PC-3 (cell line): ENCODE data around the gene IL17D. TPM values are rescaled to one million over a fixed set of nuclear protein-coding genes. Genes with fewer than 3 reads are reported as not detected.
A peak's percentile ranks its signal among the peaks of the same experiment; 100 is the strongest.

Experiments
- ATAC-seq: fragments of 200-7000 bp; cut with Tn5 transposase; 2 replicates; pipeline ENCODE4 v1.9.1; 2020; ENCODE audit warnings: mild to moderate bottlenecking, moderate library complexity
- BruUV-seq: library from RNA; stranded (reverse); fragments of 400-500 nt; replicated peaks from 2 replicates; lab custom pipeline; 2021; lab: Mats Ljungman, UMichigan
- CTCF ChIA-PET: fragments of 300-600 bp; sonication (Branson Sonifier 250); formaldehyde crosslinking; loops from one replicate; lab custom pipeline; 2022; ENCODE audit warnings: antibody characterized with exemption; lab: Charles Lee
- POLR2A ChIA-PET: fragments of 300-600 bp; sonication (Branson Sonifier 250); formaldehyde crosslinking; loops from one replicate; lab custom pipeline; 2022; ENCODE audit warnings: antibody characterized with exemption; ENCODE audit not compliant: unreplicated experiment; lab: Charles Lee
- DNase-seq: peaks from one replicate; pipeline ENCODE4 v3.0.0-alpha.2; 2015
- H2AFZ ChIP-seq: fragments of 300-600 bp; sonication (generic); 2 replicates; pipeline ENCODE4 v1.6.0; 2016; ENCODE audit warnings: antibody characterized with exemption, low read length
- H3F3A ChIP-seq: fragments of 300-600 bp; sonication (generic); one replicate; pipeline ENCODE4 v1.6.0; 2017; ENCODE audit warnings: antibody characterized with exemption, low read length, control low read depth, mild to moderate bottlenecking; ENCODE audit not compliant: unreplicated experiment
- H3K27ac ChIP-seq: fragments of 300-600 bp; sonication (generic); 2 replicates; pipeline ENCODE4 v1.5.1; 2016; ENCODE audit warnings: mild to moderate bottlenecking, low read length
- H3K27me3 ChIP-seq: fragments of 300-600 bp; sonication (generic); 2 replicates; pipeline ENCODE4 v1.6.1; 2016; ENCODE audit warnings: low read length, mixed read lengths
- H3K36me3 ChIP-seq: fragments of 300-600 bp; sonication (generic); 2 replicates; pipeline ENCODE4 v1.6.1; 2016; ENCODE audit warnings: low read depth, mixed run types, low read length, mixed read lengths
- H3K4me1 ChIP-seq: fragments of 300-600 bp; sonication (generic); 2 replicates; pipeline ENCODE4 v1.5.1; 2016; ENCODE audit warnings: low read length; ENCODE audit not compliant: insufficient read depth
- H3K4me2 ChIP-seq: fragments of 300-600 bp; sonication (generic); 2 replicates; pipeline ENCODE4 v1.6.0; 2016; ENCODE audit warnings: low read length
- H3K4me3 ChIP-seq: fragments of 300-600 bp; sonication (generic); 2 replicates; pipeline ENCODE4 v1.5.1; 2016; ENCODE audit warnings: mild to moderate bottlenecking, low read length, mixed read lengths
- H3K79me2 ChIP-seq: fragments of 300-600 bp; sonication (generic); 2 replicates; pipeline ENCODE4 v1.6.1; 2017; ENCODE audit warnings: low read length, mixed read lengths
- H3K9ac ChIP-seq: fragments of 300-600 bp; sonication (generic); 2 replicates; pipeline ENCODE4 v1.6.0; 2016; ENCODE audit warnings: mild to moderate bottlenecking, low read length
- H3K9me2 ChIP-seq: fragments of 300-600 bp; sonication (generic); replicated peaks from 2 replicates; pipeline ENCODE4 v1.6.1; 2016; ENCODE audit warnings: mixed run types, low read length, mixed read lengths
- H3K9me3 ChIP-seq: fragments of 300-600 bp; sonication (generic); 2 replicates; pipeline ENCODE4 v1.6.1; 2016; ENCODE audit warnings: low read length, mixed read lengths
- H4K20me1 ChIP-seq: fragments of 300-600 bp; sonication (generic); 2 replicates; pipeline ENCODE4 v1.6.1; 2016; ENCODE audit warnings: low read length, mixed read lengths
- EZH2 ChIP-seq: fragments of 300-600 bp; sonication (generic); IDR thresholded peaks from one replicate; pipeline ENCODE4 v1.6.1; 2017; ENCODE audit warnings: antibody characterized with exemption, mild to moderate bottlenecking, low read length; ENCODE audit not compliant: unreplicated experiment
- EZH2phosphoT487 ChIP-seq: fragments of 300-600 bp; sonication (generic); IDR thresholded peaks from 2 replicates; pipeline ENCODE4 v1.6.1; 2018; ENCODE audit warnings: mild to moderate bottlenecking, antibody characterized with exemption, low read length, borderline replicate concordance
- intact Hi-C: fragments of 100-400 bp; cut with micrococcal nuclease; formaldehyde crosslinking; loops from 2 replicates; pipeline ENCODE4 v1.9.0; 2023
- total RNA-seq: library from RNA; depleted of rRNA; stranded (reverse); fragments of >200 nt; gene quantifications from 2 replicates; pipeline ENCODE4 v1.2.3, GENCODE V29; 2014
- TF ChIP-seq, protein P1 (sequence below): fragments of 300-600 bp; sonication (generic); conservative IDR thresholded peaks from 2 replicates; pipeline ENCODE4 v1.5.1; 2017; ENCODE audit warnings: antibody characterized with exemption, low read depth, mild to moderate bottlenecking, low read length

IL17D gene
- total RNA-seq, 1 experiment from 2014 or later, result 1.1 TPM

DNA sequence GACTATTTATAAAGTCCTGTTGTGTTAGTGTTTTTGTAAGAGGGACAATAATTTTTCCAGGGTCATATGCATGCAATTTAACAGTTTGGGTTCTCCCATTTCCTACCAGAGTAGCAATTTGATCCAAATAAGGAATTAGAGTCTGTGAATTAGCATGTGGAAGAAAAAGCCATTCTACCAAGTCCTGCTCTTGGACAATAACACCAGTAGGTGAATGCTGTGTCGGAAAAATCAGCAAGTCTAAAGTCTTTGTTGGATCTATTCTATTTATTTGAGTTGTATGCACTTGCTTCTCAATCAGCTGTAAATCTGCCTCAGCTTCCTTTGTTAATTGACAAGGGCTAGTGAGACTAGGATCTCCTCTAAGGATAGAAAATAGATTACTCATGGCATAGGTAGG is 21.4 kb upstream of the IL17D start:
- no TSS peak for BruUV-seq
- H3K79me2 ChIP-seq, result no peaks in the 10 kb centered on the region
- POLR2A ChIA-PET, result no interaction called here

DNA sequence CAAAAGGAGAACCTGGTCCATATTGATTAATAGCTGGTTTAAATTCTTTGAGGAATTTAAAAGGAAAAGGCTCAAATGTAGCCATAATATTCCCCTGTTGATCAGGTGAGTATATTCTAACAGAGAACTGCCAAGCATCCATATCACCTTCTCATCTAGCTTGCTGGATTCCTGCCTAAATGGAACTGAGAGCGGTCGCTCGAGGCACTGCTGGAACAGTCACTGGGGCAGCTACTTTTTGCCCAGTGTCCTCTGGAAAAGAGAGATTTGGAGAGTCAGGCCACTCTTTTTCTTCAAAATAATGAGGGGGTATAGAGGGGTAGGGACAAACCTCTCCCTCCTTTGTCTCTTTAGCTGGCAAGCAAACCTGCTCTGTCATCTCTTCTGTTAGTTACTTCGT is 19.5 kb upstream of the IL17D start:
- ATAC-seq (no peak), DNase-seq (no peak)
- H3K4me1 ChIP-seq, result peaks cover 24% of the 10 kb centered on the region
- H3F3A ChIP-seq, result no peaks in the 10 kb centered on the region
- no peak overlapping the region for H3K27ac ChIP-seq
- H3K4me3 ChIP-seq, result no peak overlapping the region
- no peaks in the 10 kb centered on the region for H3K27me3 ChIP-seq
- H2AFZ ChIP-seq, result no peak overlapping the region
- H3K9ac ChIP-seq, result no peak overlapping the region
- no TSS peak for BruUV-seq
- TF ChIP-seq EZH2phosphoT487 (no peak), EZH2 (no peak)
- no peaks in the 10 kb centered on the region for H3K9me2 ChIP-seq
- POLR2A ChIA-PET, result no interaction called here
- no peaks in the 10 kb centered on the region for H3K9me3 ChIP-seq
- no peaks in the 10 kb centered on the region for H4K20me1 ChIP-seq
- H3K36me3 ChIP-seq, result no peaks in the 10 kb centered on the region
- no peaks in the 10 kb centered on the region for H3K79me2 ChIP-seq
- no peak overlapping the region for H3K4me2 ChIP-seq
- CTCF ChIA-PET, result no interaction called here
- intact Hi-C loops, result no loop called here

More for the DNA sequence above, 21.4 kb upstream of the IL17D start:
- no peak overlapping the region for H3K4me2 ChIP-seq
- ATAC-seq, result no peak
- no peak for TF ChIP-seq EZH2phosphoT487
- TF ChIP-seq, protein P1, sequence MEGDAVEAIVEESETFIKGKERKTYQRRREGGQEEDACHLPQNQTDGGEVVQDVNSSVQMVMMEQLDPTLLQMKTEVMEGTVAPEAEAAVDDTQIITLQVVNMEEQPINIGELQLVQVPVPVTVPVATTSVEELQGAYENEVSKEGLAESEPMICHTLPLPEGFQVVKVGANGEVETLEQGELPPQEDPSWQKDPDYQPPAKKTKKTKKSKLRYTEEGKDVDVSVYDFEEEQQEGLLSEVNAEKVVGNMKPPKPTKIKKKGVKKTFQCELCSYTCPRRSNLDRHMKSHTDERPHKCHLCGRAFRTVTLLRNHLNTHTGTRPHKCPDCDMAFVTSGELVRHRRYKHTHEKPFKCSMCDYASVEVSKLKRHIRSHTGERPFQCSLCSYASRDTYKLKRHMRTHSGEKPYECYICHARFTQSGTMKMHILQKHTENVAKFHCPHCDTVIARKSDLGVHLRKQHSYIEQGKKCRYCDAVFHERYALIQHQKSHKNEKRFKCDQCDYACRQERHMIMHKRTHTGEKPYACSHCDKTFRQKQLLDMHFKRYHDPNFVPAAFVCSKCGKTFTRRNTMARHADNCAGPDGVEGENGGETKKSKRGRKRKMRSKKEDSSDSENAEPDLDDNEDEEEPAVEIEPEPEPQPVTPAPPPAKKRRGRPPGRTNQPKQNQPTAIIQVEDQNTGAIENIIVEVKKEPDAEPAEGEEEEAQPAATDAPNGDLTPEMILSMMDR, result no peak
- TF ChIP-seq EZH2, result no peak
- H3F3A ChIP-seq, result no peaks in the 10 kb centered on the region
- no peaks in the 10 kb centered on the region for H3K9me3 ChIP-seq
- H3K9ac ChIP-seq, result no peak overlapping the region
- H3K27me3 ChIP-seq, result no peaks in the 10 kb centered on the region
- intact Hi-C loops, result no loop called here
- H4K20me1 ChIP-seq, result no peaks in the 10 kb centered on the region
- CTCF ChIA-PET, result no interaction called here
- no peak overlapping the region for H2AFZ ChIP-seq
- no peak for DNase-seq
- H3K4me1 ChIP-seq, result peaks cover 24% of the 10 kb centered on the region
- H3K36me3 ChIP-seq, result no peaks in the 10 kb centered on the region
- no peaks in the 10 kb centered on the region for H3K9me2 ChIP-seq
- no peak overlapping the region for H3K4me3 ChIP-seq
- no peak overlapping the region for H3K27ac ChIP-seq

DNA sequence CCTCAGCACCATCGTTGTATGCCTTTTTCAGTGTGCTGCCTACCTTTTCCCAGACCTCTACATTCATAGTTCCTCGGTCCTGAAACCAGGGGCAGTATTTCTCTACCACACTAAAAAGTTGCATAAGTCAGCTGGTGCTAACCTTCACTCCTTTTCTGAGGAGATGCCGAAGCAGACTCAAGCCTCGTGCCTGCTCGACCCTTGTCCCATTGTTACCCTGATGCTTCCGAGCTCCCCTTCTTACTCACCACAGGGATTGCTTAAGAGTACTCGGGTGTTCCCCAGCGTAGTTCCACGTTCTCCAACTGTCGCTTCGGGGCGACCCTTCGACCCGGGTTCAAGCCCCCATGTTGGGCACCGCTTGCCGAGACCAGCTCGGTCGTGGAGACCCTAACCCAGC is 19.0 kb upstream of the IL17D start:
- no TSS peak for BruUV-seq
- no peaks in the 10 kb centered on the region for H3K79me2 ChIP-seq
- no peak overlapping the region for H3K4me3 ChIP-seq
- H3K4me1 ChIP-seq, result peaks cover 24% of the 10 kb centered on the region
- TF ChIP-seq, protein P1, result no peak
- TF ChIP-seq EZH2 (no peak), EZH2phosphoT487 (no peak)
- no peaks in the 10 kb centered on the region for H3K36me3 ChIP-seq
- H3K4me2 ChIP-seq, result peak overlapping the region; percentile 32
- no peak overlapping the region for H3K9ac ChIP-seq
- no peaks in the 10 kb centered on the region for H3K9me3 ChIP-seq
- no peak overlapping the region for H3K27ac ChIP-seq
- POLR2A ChIA-PET, result no interaction called here
- ATAC-seq (peak; percentile 32), DNase-seq (peak; percentile 65)
- H2AFZ ChIP-seq, result no peak overlapping the region
- CTCF ChIA-PET, result no interaction called here
- intact Hi-C loops, result no loop called here
- H3K27me3 ChIP-seq, result no peaks in the 10 kb centered on the region
- no peaks in the 10 kb centered on the region for H4K20me1 ChIP-seq
- no peaks in the 10 kb centered on the region for H3K9me2 ChIP-seq
- H3F3A ChIP-seq, result no peaks in the 10 kb centered on the region
